ENCODE measurements around the gene BAG2. TPM values are rescaled to one million over a fixed set of nuclear protein-coding genes. Genes with fewer than 3 reads are reported as not detected.

Gene BAG2
- total and polyA plus RNA-seq, 2 of the 13 experiments (the other 11 are each of a cell fraction or from before 2014, with no cell fraction given), result 5.7 to 15.1 TPM

DNA sequence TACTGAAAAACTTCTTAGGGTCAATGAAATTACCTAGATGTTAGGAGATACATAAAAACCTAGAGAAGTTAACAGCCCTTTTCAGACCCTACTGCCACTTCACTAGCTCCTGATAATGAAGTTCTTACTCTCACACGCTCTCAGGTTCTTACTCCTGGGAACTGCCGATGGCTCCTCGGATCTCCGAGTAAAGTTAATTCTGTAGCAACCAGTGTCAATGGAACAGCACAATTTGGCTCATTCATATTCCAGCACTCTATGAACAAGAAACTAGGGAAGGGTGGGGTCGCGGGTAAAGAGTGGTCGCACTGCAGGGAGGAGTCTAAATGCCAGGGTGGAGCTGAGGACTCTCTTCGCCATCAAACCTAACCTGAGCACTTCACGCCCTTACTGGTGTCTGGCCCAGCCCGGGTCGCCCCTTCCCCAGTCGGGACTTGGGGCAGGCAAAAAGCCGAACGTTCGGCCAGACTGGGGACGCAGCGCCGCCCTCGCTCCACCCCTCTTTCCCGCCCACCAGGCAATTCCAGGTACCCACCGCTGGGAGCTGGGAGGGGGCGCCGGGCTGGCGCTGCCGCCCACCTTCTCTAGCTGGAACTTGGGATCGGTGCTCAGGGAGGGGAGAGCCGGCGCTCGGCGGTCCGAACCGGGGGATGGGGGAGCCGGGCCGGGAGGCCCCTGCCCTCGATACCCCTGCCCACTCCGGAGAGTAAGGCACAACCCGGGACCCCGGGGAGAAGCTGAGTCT, 49.2 kb downstream of the BAG2 start (continued):
- TF ChIP-seq NCOA1 (CRISPR knock-in tag; IDR thresholded peaks at IDR 0.05) (no peak), SIN3B (IDR thresholded peaks at IDR 0.05; ENCODE audit: low read length) (no peak), MIXL1 (CRISPR knock-in tag; IDR thresholded peaks at IDR 0.05) (no peak), FOXJ3 (CRISPR knock-in tag; IDR thresholded peaks at IDR 0.05; ENCODE audit: borderline replicate concordance) (no peak), ZNF850 (CRISPR knock-in tag; conservative IDR thresholded peaks at IDR 0.05) (0 out of 2 replicates have a peak, but pooled peaks have one; percentile 50), NR2F6 (IDR thresholded peaks at IDR 0.05) (no peak), NR2F6 (CRISPR knock-in tag; IDR thresholded peaks at IDR 0.05) (no peak), MXD4 (CRISPR knock-in tag; IDR thresholded peaks at IDR 0.05) (no peak), BRCA1 (CRISPR knock-in tag; IDR thresholded peaks at IDR 0.05) (peak; percentile 26; the same call in 1 of the 2 replicates), ZFAT (CRISPR knock-in tag; conservative IDR thresholded peaks at IDR 0.05) (no peak), TRIM24 (CRISPR knock-in tag; IDR thresholded peaks at IDR 0.05) (no peak), ZMYM2 (CRISPR knock-in tag; IDR thresholded peaks at IDR 0.05) (no peak), MYNN (CRISPR knock-in tag; IDR thresholded peaks at IDR 0.05; ENCODE audit: low read depth) (peak; percentile 74; the same call in 1 of the 2 replicates), U2AF2 (IDR thresholded peaks at IDR 0.05; ENCODE audit: low read depth, low read length) (no peak), JUN (CRISPR knock-in tag; IDR thresholded peaks at IDR 0.05) (no peak), CBX2 (IDR thresholded peaks at IDR 0.05; ENCODE audit: low read depth, low read length) (no peak), CBX2 (CRISPR knock-in tag; IDR thresholded peaks at IDR 0.05; ENCODE audit: low read depth) (no peak), HNRNPH1 (optimal IDR thresholded peaks at IDR 0.05; ENCODE audit: low read depth, low read length) (no peak), KLF6 (CRISPR knock-in tag; IDR thresholded peaks at IDR 0.05) (no peak), ZBTB21 (CRISPR knock-in tag; IDR thresholded peaks at IDR 0.05) (no peak)
- TF ChIP-seq, protein P1, sequence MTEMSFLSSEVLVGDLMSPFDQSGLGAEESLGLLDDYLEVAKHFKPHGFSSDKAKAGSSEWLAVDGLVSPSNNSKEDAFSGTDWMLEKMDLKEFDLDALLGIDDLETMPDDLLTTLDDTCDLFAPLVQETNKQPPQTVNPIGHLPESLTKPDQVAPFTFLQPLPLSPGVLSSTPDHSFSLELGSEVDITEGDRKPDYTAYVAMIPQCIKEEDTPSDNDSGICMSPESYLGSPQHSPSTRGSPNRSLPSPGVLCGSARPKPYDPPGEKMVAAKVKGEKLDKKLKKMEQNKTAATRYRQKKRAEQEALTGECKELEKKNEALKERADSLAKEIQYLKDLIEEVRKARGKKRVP (CRISPR knock-in tag; IDR thresholded peaks at IDR 0.05), result 0 out of 4 replicates have a peak, but pooled peaks of 1 of the 2 experiments have one; percentile 6
- TF ChIP-seq, protein P2, sequence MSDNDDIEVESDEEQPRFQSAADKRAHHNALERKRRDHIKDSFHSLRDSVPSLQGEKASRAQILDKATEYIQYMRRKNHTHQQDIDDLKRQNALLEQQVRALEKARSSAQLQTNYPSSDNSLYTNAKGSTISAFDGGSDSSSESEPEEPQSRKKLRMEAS (IDR thresholded peaks at IDR 0.05), result no peak
- TF ChIP-seq, protein P3, sequence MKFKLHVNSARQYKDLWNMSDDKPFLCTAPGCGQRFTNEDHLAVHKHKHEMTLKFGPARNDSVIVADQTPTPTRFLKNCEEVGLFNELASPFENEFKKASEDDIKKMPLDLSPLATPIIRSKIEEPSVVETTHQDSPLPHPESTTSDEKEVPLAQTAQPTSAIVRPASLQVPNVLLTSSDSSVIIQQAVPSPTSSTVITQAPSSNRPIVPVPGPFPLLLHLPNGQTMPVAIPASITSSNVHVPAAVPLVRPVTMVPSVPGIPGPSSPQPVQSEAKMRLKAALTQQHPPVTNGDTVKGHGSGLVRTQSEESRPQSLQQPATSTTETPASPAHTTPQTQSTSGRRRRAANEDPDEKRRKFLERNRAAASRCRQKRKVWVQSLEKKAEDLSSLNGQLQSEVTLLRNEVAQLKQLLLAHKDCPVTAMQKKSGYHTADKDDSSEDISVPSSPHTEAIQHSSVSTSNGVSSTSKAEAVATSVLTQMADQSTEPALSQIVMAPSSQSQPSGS (CRISPR knock-in tag; IDR thresholded peaks at IDR 0.05), result no peak
- TF ChIP-seq, protein P4, sequence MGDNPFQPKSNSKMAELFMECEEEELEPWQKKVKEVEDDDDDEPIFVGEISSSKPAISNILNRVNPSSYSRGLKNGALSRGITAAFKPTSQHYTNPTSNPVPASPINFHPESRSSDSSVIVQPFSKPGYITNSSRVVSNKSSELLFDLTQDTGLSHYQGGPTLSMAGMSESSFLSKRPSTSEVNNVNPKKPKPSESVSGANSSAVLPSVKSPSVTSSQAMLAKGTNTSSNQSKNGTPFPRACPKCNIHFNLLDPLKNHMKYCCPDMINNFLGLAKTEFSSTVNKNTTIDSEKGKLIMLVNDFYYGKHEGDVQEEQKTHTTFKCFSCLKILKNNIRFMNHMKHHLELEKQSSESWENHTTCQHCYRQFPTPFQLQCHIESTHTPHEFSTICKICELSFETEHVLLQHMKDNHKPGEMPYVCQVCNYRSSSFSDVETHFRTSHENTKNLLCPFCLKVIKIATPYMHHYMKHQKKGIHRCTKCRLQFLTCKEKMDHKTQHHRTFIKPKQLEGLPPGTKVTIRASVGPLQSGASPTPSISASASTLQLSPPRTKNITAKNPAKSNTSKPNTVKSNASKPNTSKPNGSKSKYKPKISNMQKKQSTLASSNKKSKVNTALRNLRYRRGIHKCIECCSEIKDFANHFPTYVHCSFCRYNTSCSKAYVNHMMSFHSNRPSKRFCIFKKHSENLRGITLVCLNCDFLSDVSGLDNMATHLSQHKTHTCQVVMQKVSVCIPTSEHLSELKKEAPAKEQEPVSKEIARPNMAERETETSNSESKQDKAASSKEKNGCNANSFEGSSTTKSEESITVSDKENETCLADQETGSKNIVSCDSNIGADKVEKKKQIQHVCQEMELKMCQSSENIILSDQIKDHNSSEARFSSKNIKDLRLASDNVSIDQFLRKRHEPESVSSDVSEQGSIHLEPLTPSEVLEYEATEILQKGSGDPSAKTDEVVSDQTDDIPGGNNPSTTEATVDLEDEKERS (CRISPR knock-in tag; IDR thresholded peaks at IDR 0.05), result no peak
- TF ChIP-seq, protein P5, sequence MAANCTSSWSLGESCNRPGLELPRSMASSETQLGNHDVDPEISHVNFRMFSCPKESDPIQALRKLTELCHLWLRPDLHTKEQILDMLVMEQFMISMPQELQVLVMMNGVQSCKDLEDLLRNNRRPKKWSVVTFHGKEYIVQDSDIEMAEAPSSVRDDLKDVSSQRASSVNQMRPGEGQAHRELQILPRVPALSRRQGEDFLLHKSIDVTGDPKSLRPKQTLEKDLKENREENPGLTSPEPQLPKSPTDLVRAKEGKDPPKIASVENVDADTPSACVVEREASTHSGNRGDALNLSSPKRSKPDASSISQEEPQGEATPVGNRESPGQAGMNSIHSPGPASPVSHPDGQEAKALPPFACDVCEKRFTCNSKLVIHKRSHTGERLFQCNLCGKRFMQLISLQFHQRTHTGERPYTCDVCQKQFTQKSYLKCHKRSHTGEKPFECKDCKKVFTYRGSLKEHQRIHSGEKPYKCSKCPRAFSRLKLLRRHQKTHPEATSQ (CRISPR knock-in tag; IDR thresholded peaks at IDR 0.05; ENCODE audit: borderline replicate concordance), result peak; percentile 45; the same call in 1 of the 2 replicates

All from HepG2 (cell line).